Suprapubic skin (tissue), 4 donors: Measurements from ENCODE around the gene ZSCAN4. TPM values are rescaled to one million over a fixed set of nuclear protein-coding genes. Genes with fewer than 3 reads are reported as not detected.

Source experiments
- DNase-seq, 2 donors: peaks; one replicate each; pipeline ENCODE4 v3.0.0-alpha.2; 2019; ENCODE audit warnings: low spot score in 2 of 2
- H3K27ac ChIP-seq: fragments of 200-600 bp; sonication (generic); one replicate; pipeline ENCODE4 v1.5.1; 2019
- H3K27me3 ChIP-seq: fragments of 200-600 bp; sonication (generic); one replicate; pipeline ENCODE4 v1.5.1; 2019
- H3K36me3 ChIP-seq: fragments of 200-600 bp; sonication (generic); one replicate; pipeline ENCODE4 v1.5.1; 2019
- H3K4me1 ChIP-seq: fragments of 200-600 bp; sonication (generic); one replicate; pipeline ENCODE4 v1.5.1; 2019
- H3K4me3 ChIP-seq: fragments of 200-600 bp; sonication (generic); one replicate; pipeline ENCODE4 v1.5.1; 2019; ENCODE audit warnings: mild to moderate bottlenecking
- H3K9me3 ChIP-seq: fragments of 200-600 bp; sonication (generic); one replicate; pipeline ENCODE4 v1.5.1; 2019
- CTCF ChIP-seq, 2 donors: fragments of 200-600 bp in 1 of 2; fragments of 450-650 bp in 1 of 2; sonication (generic) in 1 of 2; IDR thresholded peaks; one replicate each; pipeline ENCODE4 v1.5.1; 2016 to 2019; ENCODE audit warnings: antibody characterized with exemption in 2 of 2, mild to moderate bottlenecking in 1 of 2, moderate library complexity in 1 of 2
- EP300 ChIP-seq: sonication (generic); formaldehyde crosslinking; IDR thresholded peaks from one replicate; pipeline ENCODE4 v1.6.1; 2017; ENCODE audit warnings: antibody characterized with exemption
- POLR2A ChIP-seq, 2 donors: fragments of 450-650 bp; IDR thresholded peaks; one replicate each; pipeline ENCODE4 v1.6.1; 2017; ENCODE audit warnings: antibody characterized with exemption in 2 of 2, mild to moderate bottlenecking in 2 of 2, moderate library complexity in 2 of 2
- POLR2AphosphoS5 ChIP-seq, 3 donors: sonication (generic); formaldehyde crosslinking; IDR thresholded peaks; one replicate each; pipeline ENCODE4 v1.6.1; 2017; ENCODE audit warnings: antibody characterized with exemption in 3 of 3
- WGBS: methylation state at CpG from one replicate; pipeline ENCODE4 v1.1.5; 2018; 5-methylcytosine and 5-hydroxymethylcytosine counted together
- total RNA-seq, 4 donors: library from RNA; depleted of rRNA; stranded (reverse); fragments of >200 nt; gene quantifications; one replicate each; pipeline ENCODE4 v1.1.0, GENCODE V29; 2016

The ZSCAN4 gene
- total RNA-seq, 4 donors from 2014 or later = 2.3 to 3.9 TPM; not detected in 2

- Histone ChIP-seq H3K4me1 (peaks cover 19% of the 10 kb centered on the region), H3K27ac (no peak overlapping the region), H3K27me3 (no peaks in the 10 kb centered on the region), H3K9me3 (peaks cover 39% of the 10 kb centered on the region), H3K4me3 (peak overlapping the region; percentile 84), H3K36me3 (peaks cover 39% of the 10 kb centered on the region)
- TF ChIP-seq POLR2AphosphoS5 (IDR thresholded peaks at IDR 0.05) (no peak), CTCF (IDR thresholded peaks at IDR 0.05) (no peak), POLR2A (IDR thresholded peaks at IDR 0.05) (no peak), EP300 (no peak)
- WGBS = 4% methylated on average over 15 of the region's 19 CpGs
- no peak for DNase-seq
Observed at GRCh38 chr19:57682226-57682766, 13.6 kb downstream of the ZSCAN4 start.

- TF ChIP-seq POLR2AphosphoS5 (IDR thresholded peaks at IDR 0.05) (no peak), CTCF (IDR thresholded peaks at IDR 0.05) (no peak), POLR2A (IDR thresholded peaks at IDR 0.05) (no peak), EP300 (no peak)
- Histone ChIP-seq H3K4me1 (peaks cover 14% of the 10 kb centered on the region), H3K36me3 (peaks cover 48% of the 10 kb centered on the region), H3K27ac (no peak overlapping the region), H3K27me3 (no peaks in the 10 kb centered on the region), H3K4me3 (no peak overlapping the region), H3K9me3 (peaks cover 59% of the 10 kb centered on the region)
- WGBS = 100% methylated on average over 3 of the region's 3 CpGs
- DNase-seq = no peak
Observed at GRCh38 chr19:57686727-57687126, 18.0 kb downstream of the ZSCAN4 start.

DNA sequence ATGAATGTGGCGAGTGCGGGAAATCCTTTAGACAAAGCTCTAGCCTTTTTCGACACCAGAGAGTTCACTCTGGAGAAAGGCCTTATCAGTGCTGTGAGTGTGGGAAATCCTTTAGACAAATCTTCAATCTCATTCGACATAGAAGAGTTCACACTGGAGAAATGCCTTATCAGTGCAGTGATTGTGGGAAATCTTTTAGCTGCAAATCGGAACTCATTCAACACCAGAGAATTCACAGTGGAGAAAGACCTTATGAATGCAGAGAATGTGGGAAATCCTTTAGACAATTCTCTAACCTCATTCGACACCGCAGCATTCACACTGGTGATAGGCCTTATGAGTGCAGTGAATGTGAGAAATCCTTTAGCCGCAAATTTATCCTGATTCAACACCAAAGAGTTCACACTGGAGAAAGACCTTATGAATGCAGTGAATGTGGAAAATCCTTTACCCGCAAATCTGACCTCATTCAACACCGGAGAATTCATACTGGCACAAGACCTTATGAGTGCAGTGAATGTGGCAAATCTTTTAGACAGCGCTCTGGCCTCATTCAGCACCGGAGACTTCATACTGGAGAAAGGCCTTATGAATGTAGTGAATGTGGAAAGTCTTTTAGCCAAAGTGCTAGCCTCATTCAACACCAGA lies 18.8 kb downstream of the ZSCAN4 start:
- Histone ChIP-seq H3K4me1 (peaks cover 10% of the 10 kb centered on the region), H3K4me3 (no peak overlapping the region), H3K27me3 (no peaks in the 10 kb centered on the region), H3K36me3 (peaks cover 48% of the 10 kb centered on the region), H3K9me3 (peaks cover 60% of the 10 kb centered on the region), H3K27ac (no peak overlapping the region)
- WGBS = 92% methylated on average over 12 of the region's 12 CpGs
- DNase-seq = no peak
- no peak for TF ChIP-seq POLR2A (IDR thresholded peaks at IDR 0.05)
- TF ChIP-seq POLR2AphosphoS5 (IDR thresholded peaks at IDR 0.05) = no peak
- no peak for TF ChIP-seq CTCF (IDR thresholded peaks at IDR 0.05)
- TF ChIP-seq EP300 = no peak

DNA sequence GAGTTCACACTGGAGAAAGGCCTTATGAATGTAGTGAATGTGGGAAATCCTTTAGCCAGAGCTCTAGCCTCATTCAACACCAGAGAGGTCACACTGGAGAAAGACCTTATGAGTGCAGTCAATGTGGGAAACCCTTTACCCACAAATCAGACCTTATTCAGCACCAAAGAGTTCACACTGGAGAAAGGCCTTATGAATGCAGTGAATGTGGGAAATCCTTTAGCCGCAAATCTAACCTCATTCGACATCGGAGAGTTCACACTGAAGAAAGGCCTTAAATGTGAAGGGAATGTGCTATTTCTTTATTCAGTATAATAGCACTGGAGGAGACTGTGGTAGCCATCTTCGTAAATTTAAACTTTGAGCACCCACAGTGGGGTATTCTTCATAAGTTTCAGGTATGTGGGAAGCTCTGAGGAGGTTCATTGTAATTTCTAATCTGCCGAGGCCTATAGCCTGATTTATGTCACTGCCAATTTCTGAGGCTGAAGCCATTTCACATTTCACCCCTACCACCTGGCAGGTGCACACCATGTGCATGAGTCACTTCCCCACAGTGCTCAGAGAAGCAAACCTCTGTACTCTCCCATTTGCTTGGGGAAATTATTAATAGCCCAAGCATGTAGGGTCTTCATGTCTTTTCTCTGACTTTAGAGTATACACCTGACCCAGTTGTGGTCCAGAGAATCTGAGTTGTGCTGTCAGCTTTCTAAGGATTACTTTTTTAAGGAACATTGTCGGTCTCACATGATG lies 19.5 kb downstream of the ZSCAN4 start:
- Histone ChIP-seq H3K36me3 (peaks cover 54% of the 10 kb centered on the region), H3K9me3 (peaks cover 67% of the 10 kb centered on the region), H3K27me3 (no peaks in the 10 kb centered on the region), H3K4me3 (no peak overlapping the region), H3K4me1 (peaks cover 3% of the 10 kb centered on the region), H3K27ac (no peak overlapping the region)
- TF ChIP-seq EP300 (no peak), CTCF (IDR thresholded peaks at IDR 0.05) (no peak), POLR2AphosphoS5 (IDR thresholded peaks at IDR 0.05) (no peak), POLR2A (IDR thresholded peaks at IDR 0.05) (no peak)
- WGBS = 96% methylated on average over 6 of the region's 6 CpGs
- no peak for DNase-seq

DNA sequence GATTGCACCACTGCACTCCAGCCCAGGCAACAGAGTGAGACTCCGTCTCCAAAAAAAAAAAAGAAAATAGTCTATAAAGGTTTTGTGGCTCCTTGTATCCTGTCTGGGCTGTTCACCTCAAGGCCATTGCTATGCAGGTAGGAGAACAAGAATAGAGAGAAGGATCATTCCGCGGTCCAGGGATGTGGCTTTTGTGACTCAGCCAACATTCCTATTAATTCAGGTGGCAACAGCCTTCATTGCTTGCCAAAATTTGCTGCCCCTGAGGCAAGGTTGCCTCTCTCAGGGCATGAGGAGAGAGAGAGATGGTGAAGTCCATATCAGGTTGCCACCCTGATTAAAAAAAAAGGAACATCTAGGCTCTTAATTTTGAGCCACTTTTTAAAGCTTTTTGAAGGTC lies 21.0 kb downstream of the ZSCAN4 start:
- H3K36me3 ChIP-seq = peaks cover 40% of the 10 kb centered on the region
- peaks cover 66% of the 10 kb centered on the region for H3K9me3 ChIP-seq
- no peak for TF ChIP-seq POLR2A (IDR thresholded peaks at IDR 0.05)
- no peak for TF ChIP-seq EP300
- TF ChIP-seq POLR2AphosphoS5 (IDR thresholded peaks at IDR 0.05) = no peak
- TF ChIP-seq CTCF (IDR thresholded peaks at IDR 0.05) = no peak
- no peaks in the 10 kb centered on the region for H3K27me3 ChIP-seq
- 84% methylated on average over 3 of the region's 3 CpGs for WGBS
- no peak overlapping the region for H3K27ac ChIP-seq
- H3K4me3 ChIP-seq = no peak overlapping the region
- DNase-seq = no peak
- H3K4me1 ChIP-seq = no peaks in the 10 kb centered on the region
